Measurements from ENCODE around the gene ATP5F1D. TPM values are rescaled to one million over a fixed set of nuclear protein-coding genes. Genes with fewer than 3 reads are reported as not detected.

Gene ATP5F1D
- total and polyA plus RNA-seq, 2 of the 13 experiments (the other 11 are each of a cell fraction or from before 2014, with no cell fraction given): 39.4 to 78.7 TPM

GRCh38 chr19:1261798-1262622 is 20.5 kb downstream of the ATP5F1D start (continued):
- TF ChIP-seq, protein P1, sequence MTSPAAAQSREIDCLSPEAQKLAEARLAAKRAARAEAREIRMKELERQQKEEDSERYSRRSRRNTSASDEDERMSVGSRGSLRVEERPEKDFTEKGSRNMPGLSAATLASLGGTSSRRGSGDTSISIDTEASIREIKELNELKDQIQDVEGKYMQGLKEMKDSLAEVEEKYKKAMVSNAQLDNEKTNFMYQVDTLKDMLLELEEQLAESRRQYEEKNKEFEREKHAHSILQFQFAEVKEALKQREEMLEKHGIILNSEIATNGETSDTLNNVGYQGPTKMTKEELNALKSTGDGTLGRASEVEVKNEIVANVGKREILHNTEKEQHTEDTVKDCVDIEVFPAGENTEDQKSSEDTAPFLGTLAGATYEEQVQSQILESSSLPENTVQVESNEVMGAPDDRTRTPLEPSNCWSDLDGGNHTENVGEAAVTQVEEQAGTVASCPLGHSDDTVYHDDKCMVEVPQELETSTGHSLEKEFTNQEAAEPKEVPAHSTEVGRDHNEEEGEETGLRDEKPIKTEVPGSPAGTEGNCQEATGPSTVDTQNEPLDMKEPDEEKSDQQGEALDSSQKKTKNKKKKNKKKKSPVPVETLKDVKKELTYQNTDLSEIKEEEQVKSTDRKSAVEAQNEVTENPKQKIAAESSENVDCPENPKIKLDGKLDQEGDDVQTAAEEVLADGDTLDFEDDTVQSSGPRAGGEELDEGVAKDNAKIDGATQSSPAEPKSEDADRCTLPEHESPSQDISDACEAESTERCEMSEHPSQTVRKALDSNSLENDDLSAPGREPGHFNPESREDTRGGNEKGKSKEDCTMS (CRISPR knock-in tag; conservative IDR thresholded peaks at IDR 0.05): no peak
- no peak for TF ChIP-seq IRF2 (CRISPR knock-in tag; IDR thresholded peaks at IDR 0.05)
- TF ChIP-seq SOX13 (IDR thresholded peaks at IDR 0.05): no peak
- TF ChIP-seq SOX13 (CRISPR knock-in tag; conservative IDR thresholded peaks at IDR 0.05 in 1 of 2, IDR thresholded peaks at IDR 0.05 in 1 of 2): no peak
- no peak for TF ChIP-seq SIX1 (CRISPR knock-in tag; IDR thresholded peaks at IDR 0.05; ENCODE audit: borderline replicate concordance)
- no peak for TF ChIP-seq ATF1 (CRISPR knock-in tag; IDR thresholded peaks at IDR 0.05)
- no peak for TF ChIP-seq RORA (CRISPR knock-in tag; IDR thresholded peaks at IDR 0.05)
- TF ChIP-seq MLX (CRISPR knock-in tag; IDR thresholded peaks at IDR 0.05): no peak
- no peak for TF ChIP-seq ASH2L (IDR thresholded peaks at IDR 0.05; ENCODE audit: insufficient read length, low read depth, low read length)
- TF ChIP-seq ZNF747 (CRISPR knock-in tag; IDR thresholded peaks at IDR 0.05; ENCODE audit: borderline replicate concordance): no peak
- TF ChIP-seq ZNF780A (CRISPR knock-in tag; IDR thresholded peaks at IDR 0.05): no peak
- peak; percentile 37; the same call in 1 of the 2 replicates for TF ChIP-seq GMEB1 (CRISPR knock-in tag; IDR thresholded peaks at IDR 0.05; ENCODE audit: borderline replicate concordance)
- no peak for TF ChIP-seq BORCS8-MEF2B (CRISPR knock-in tag; IDR thresholded peaks at IDR 0.05)
- no peak for TF ChIP-seq ZNF331 (CRISPR knock-in tag; IDR thresholded peaks at IDR 0.05)
- TF ChIP-seq NR2C2 (CRISPR knock-in tag; IDR thresholded peaks at IDR 0.05; ENCODE audit: borderline replicate concordance): no peak
- TF ChIP-seq AKAP8 (CRISPR knock-in tag; IDR thresholded peaks at IDR 0.05): 0 out of 2 replicates have a peak, but pooled peaks have one; percentile 24
- no peak; the same call in 1 of the 2 replicates for TF ChIP-seq ZNF709 (CRISPR knock-in tag; IDR thresholded peaks at IDR 0.05)
- no peak for TF ChIP-seq NFIC (IDR thresholded peaks at IDR 0.05; ENCODE audit: low read length)
- TF ChIP-seq REXO4 (CRISPR knock-in tag; IDR thresholded peaks at IDR 0.05; ENCODE audit: borderline replicate concordance): no peak
- 0 out of 2 replicates have a peak, but pooled peaks have one; percentile 36 for TF ChIP-seq SP4 (CRISPR knock-in tag; IDR thresholded peaks at IDR 0.05)
- TF ChIP-seq ZNF274 (CRISPR knock-in tag; IDR thresholded peaks at IDR 0.05): no peak
- TF ChIP-seq PAXIP1 (CRISPR knock-in tag; conservative IDR thresholded peaks at IDR 0.05): no peak

Measured in HepG2 (cell line).